Suprapubic skin (tissue), 3 donors: ENCODE measurements around the gene TMEM52.
A peak's percentile ranks its signal among the peaks of the same experiment; 100 is the strongest.

Source experiments
- CTCF ChIP-seq, 2 donors: fragments of 200-600 bp in 1 of 2; fragments of 450-650 bp in 1 of 2; sonication (generic) in 1 of 2; IDR thresholded peaks; one replicate each; pipeline ENCODE4 v1.5.1; 2016 to 2019; ENCODE audit warnings: antibody characterized with exemption in 2 of 2, mild to moderate bottlenecking in 1 of 2, moderate library complexity in 1 of 2
- POLR2A ChIP-seq, 2 donors: fragments of 450-650 bp; IDR thresholded peaks; one replicate each; pipeline ENCODE4 v1.6.1; 2017; ENCODE audit warnings: antibody characterized with exemption in 2 of 2, mild to moderate bottlenecking in 2 of 2, moderate library complexity in 2 of 2

GRCh38 chr1:1959840-1960479 is 40.9 kb upstream of the TMEM52 start:
- TF ChIP-seq CTCF (IDR thresholded peaks at IDR 0.05) = peak; percentile 17 to 86
- TF ChIP-seq POLR2A (IDR thresholded peaks at IDR 0.05) = no peak
